ENCODE data around the gene DCDC2. TPM values are rescaled to one million over a fixed set of nuclear protein-coding genes. Genes with fewer than 3 reads are reported as not detected.

The DCDC2 gene
- total and polyA plus RNA-seq, 4 donors: 0.51 to 13.0 (median 2.0) TPM

DNA sequence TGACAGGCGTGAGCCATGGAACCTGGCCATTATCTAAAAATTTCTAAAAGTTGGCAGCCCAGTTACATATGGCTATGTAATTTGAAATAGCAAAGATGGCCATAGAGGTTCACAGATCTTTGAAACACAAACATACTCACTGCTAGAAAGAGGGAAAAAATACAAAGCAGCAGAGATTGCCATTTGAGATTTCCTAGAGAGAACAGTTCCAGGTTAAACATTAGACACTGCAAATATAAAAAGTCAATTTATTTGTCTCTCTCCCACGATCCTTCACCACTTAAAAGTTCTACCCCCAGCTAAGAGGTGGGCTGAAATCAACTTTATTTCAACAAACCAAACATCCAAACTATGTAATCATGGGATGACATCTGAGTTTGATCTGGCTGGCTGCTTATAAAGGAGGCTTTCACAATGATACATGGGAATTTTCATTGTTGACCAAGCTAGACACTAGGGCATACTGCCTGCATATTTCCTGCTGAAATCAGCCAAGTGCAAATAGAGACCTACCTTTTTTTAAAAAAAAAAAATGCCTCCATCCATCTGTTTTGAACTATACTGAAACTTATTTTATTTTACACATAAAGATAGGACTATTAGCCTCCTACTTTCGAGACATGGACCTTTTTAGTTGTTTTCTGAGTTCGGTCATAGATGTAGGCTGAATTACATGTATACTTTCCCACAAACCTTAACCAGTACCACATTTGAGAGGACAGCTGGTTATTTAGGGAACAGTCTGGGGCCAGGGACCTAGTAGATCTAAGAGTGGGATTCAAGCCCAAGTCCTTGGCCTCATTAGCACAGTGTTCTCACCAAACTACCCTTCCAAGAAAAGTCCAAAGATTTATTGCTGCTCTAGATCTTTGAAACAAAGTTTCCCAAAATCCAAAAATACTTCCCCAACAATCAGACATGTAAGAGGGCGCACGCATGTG is 16.6 kb downstream of the DCDC2 start:
- Histone ChIP-seq H3K36me3 (ENCODE audit: control insufficient read depth in 4 of 4, insufficient read depth in 3 of 4, low read depth in 1 of 4, low read length in 3 of 4) (no peaks in the 10 kb centered on the region), H3K9me3 (ENCODE audit: control insufficient read depth in 4 of 4, low read length in 3 of 4) (peaks cover 0 to 3% (median 1%) of the 10 kb centered on the region in 4 donors), H3K27ac (ENCODE audit: low read depth in 1 of 2, low read length in 2 of 2) (peak overlapping the region in 1 of 2 donors; percentile 34), H3K4me3 (ENCODE audit: low read depth in 1 of 3, low read length in 3 of 3) (no peak overlapping the region), H3K4me1 (ENCODE audit: control insufficient read depth in 4 of 4, insufficient read depth in 4 of 4, low read length in 3 of 4) (peaks cover 1 to 9% (median 7%) of the 10 kb centered on the region in 4 donors), H3K9ac (ENCODE audit: low read depth in 1 of 2, low read length in 2 of 2) (no peak overlapping the region), H3K27me3 (ENCODE audit: control insufficient read depth in 4 of 4, insufficient read depth in 4 of 4, low read length in 3 of 4) (no peaks in the 10 kb centered on the region)
- no peak for DNase-seq (ENCODE audit: low spot score)
- WGBS: 66% methylated on average over 6 of the region's 6 CpGs
- TF ChIP-seq HNF4G (IDR thresholded peaks at IDR 0.05) (no peak), FOXA1 (IDR thresholded peaks at IDR 0.05) (peak; percentile 81), RAD21 (IDR thresholded peaks at IDR 0.05) (peak; percentile 37 to 48), ZBTB33 (IDR thresholded peaks at IDR 0.05) (peak; percentile 82), SP1 (IDR thresholded peaks at IDR 0.05) (peak; percentile 57), HNF4A (conservative IDR thresholded peaks at IDR 0.05) (peak; percentile 55 to 79), EGR1 (IDR thresholded peaks at IDR 0.05; ENCODE audit: low read depth in 2 of 2) (no peak), FOXA2 (IDR thresholded peaks at IDR 0.05) (peak; percentile 84), RXRA (IDR thresholded peaks at IDR 0.05) (peak; percentile 59 to 89), JUND (IDR thresholded peaks at IDR 0.05) (peak; percentile 53 to 69), GABPA (IDR thresholded peaks at IDR 0.05 in 1 of 2, conservative IDR thresholded peaks at IDR 0.05 in 1 of 2) (peak in 1 of 2 donors; percentile 60), NR2F2 (IDR thresholded peaks at IDR 0.05) (no peak), MAX (IDR thresholded peaks at IDR 0.05) (peak; percentile 71), TAF1 (conservative IDR thresholded peaks at IDR 0.05) (no peak), YY1 (IDR thresholded peaks at IDR 0.05) (peak; percentile 40)
- TF ChIP-seq, protein P1, sequence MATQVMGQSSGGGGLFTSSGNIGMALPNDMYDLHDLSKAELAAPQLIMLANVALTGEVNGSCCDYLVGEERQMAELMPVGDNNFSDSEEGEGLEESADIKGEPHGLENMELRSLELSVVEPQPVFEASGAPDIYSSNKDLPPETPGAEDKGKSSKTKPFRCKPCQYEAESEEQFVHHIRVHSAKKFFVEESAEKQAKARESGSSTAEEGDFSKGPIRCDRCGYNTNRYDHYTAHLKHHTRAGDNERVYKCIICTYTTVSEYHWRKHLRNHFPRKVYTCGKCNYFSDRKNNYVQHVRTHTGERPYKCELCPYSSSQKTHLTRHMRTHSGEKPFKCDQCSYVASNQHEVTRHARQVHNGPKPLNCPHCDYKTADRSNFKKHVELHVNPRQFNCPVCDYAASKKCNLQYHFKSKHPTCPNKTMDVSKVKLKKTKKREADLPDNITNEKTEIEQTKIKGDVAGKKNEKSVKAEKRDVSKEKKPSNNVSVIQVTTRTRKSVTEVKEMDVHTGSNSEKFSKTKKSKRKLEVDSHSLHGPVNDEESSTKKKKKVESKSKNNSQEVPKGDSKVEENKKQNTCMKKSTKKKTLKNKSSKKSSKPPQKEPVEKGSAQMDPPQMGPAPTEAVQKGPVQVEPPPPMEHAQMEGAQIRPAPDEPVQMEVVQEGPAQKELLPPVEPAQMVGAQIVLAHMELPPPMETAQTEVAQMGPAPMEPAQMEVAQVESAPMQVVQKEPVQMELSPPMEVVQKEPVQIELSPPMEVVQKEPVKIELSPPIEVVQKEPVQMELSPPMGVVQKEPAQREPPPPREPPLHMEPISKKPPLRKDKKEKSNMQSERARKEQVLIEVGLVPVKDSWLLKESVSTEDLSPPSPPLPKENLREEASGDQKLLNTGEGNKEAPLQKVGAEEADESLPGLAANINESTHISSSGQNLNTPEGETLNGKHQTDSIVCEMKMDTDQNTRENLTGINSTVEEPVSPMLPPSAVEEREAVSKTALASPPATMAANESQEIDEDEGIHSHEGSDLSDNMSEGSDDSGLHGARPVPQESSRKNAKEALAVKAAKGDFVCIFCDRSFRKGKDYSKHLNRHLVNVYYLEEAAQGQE (IDR thresholded peaks at IDR 0.05): peak; percentile 55
- TF ChIP-seq, protein P2, sequence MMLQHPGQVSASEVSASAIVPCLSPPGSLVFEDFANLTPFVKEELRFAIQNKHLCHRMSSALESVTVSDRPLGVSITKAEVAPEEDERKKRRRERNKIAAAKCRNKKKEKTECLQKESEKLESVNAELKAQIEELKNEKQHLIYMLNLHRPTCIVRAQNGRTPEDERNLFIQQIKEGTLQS (IDR thresholded peaks at IDR 0.05): no peak
- TF ChIP-seq, protein P3, sequence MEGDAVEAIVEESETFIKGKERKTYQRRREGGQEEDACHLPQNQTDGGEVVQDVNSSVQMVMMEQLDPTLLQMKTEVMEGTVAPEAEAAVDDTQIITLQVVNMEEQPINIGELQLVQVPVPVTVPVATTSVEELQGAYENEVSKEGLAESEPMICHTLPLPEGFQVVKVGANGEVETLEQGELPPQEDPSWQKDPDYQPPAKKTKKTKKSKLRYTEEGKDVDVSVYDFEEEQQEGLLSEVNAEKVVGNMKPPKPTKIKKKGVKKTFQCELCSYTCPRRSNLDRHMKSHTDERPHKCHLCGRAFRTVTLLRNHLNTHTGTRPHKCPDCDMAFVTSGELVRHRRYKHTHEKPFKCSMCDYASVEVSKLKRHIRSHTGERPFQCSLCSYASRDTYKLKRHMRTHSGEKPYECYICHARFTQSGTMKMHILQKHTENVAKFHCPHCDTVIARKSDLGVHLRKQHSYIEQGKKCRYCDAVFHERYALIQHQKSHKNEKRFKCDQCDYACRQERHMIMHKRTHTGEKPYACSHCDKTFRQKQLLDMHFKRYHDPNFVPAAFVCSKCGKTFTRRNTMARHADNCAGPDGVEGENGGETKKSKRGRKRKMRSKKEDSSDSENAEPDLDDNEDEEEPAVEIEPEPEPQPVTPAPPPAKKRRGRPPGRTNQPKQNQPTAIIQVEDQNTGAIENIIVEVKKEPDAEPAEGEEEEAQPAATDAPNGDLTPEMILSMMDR (IDR thresholded peaks at IDR 0.05; ENCODE audit: low read depth, low read length, missing input control): no peak

Data from liver (tissue), 9 donors.